ENCODE measurements around the gene RFX8. TPM values are rescaled to one million over a fixed set of nuclear protein-coding genes. Genes with fewer than 3 reads are reported as not detected.

RFX8 gene
- total and polyA plus RNA-seq, 2 of the 13 experiments (the other 11 are each of a cell fraction or from before 2014, with no cell fraction given), result not detected

- TF ChIP-seq THAP9 (CRISPR knock-in tag; IDR thresholded peaks at IDR 0.05; ENCODE audit: borderline replicate concordance) (0 out of 2 replicates have a peak, but pooled peaks have one; percentile 21), CREB3 (CRISPR knock-in tag; IDR thresholded peaks at IDR 0.05) (no peak), ZBTB7B (CRISPR knock-in tag; IDR thresholded peaks at IDR 0.05) (peak; percentile 55; the same call in 1 of the 2 replicates), KDM3A (CRISPR knock-in tag; IDR thresholded peaks at IDR 0.05; ENCODE audit: low read depth) (no peak), ZNF556 (CRISPR knock-in tag; IDR thresholded peaks at IDR 0.05; ENCODE audit: borderline replicate concordance) (no peak), ZGPAT (CRISPR knock-in tag; IDR thresholded peaks at IDR 0.05) (no peak), ZNF609 (CRISPR knock-in tag; IDR thresholded peaks at IDR 0.05; ENCODE audit: borderline replicate concordance) (no peak), MYNN (CRISPR knock-in tag; IDR thresholded peaks at IDR 0.05; ENCODE audit: low read depth) (no peak), ZNF800 (CRISPR knock-in tag; IDR thresholded peaks at IDR 0.05) (peak; percentile 66; the same call in 1 of the 2 replicates), ZNF569 (CRISPR knock-in tag; IDR thresholded peaks at IDR 0.05; ENCODE audit: borderline replicate concordance) (no peak), ZNF7 (CRISPR knock-in tag; IDR thresholded peaks at IDR 0.05) (no peak), KLF13 (CRISPR knock-in tag; IDR thresholded peaks at IDR 0.05) (0 out of 2 replicates have a peak, but pooled peaks have one; percentile 28), DMTF1 (CRISPR knock-in tag; IDR thresholded peaks at IDR 0.05) (no peak)
These were observed 87.6 kb downstream of the RFX8 start, which contains the start of gene CREG2 (continued) for GRCh38 chr2:101387151-101387834.
